Measurements from ENCODE around the gene IL1RAP.
"Not testable (repeated sequence)": the region's sequence is repeated elsewhere in the genome, so short reads cannot be mapped to it uniquely, and the experiment has no call there.

IL1RAP gene

GRCh38 chr3:190513409-190514370 is at the start of gene IL1RAP:
Gene IL1RAP, plus strand, starts transcription at chr3:190514085. Its CDS starts 50,205 bp downstream, at chr3:190564290.
- in situ Hi-C loops (cut with MboI; ENCODE audit: low sequenced_read_pairs), result no loop called here

GRCh38 chr3:190467922-190468321 is 46.0 kb upstream of the IL1RAP start:
- in situ Hi-C loops (cut with MboI; ENCODE audit: low sequenced_read_pairs), result no loop called here

GRCh38 chr3:190473261-190473660 is 40.6 kb upstream of the IL1RAP start:
- in situ Hi-C loops (cut with MboI; ENCODE audit: low sequenced_read_pairs), result not testable (repeated sequence)

- in situ Hi-C loops (cut with MboI; ENCODE audit: low sequenced_read_pairs), result no loop called here
Measured at GRCh38 chr3:190481779-190482178, 32.1 kb upstream of the IL1RAP start.

GRCh38 chr3:190485830-190486532 is 27.9 kb upstream of the IL1RAP start:
- in situ Hi-C loops (cut with MboI; ENCODE audit: low sequenced_read_pairs), result no loop called here

GRCh38 chr3:190486533-190486864 is 27.4 kb upstream of the IL1RAP start:
- in situ Hi-C loops (cut with MboI; ENCODE audit: low sequenced_read_pairs), result no loop called here

GRCh38 chr3:190486908-190487607 is 26.8 kb upstream of the IL1RAP start:
- in situ Hi-C loops (cut with MboI; ENCODE audit: low sequenced_read_pairs), result no loop called here

- in situ Hi-C loops (cut with MboI; ENCODE audit: low sequenced_read_pairs), result no loop called here
Measured at GRCh38 chr3:190491533-190492054, 22.3 kb upstream of the IL1RAP start.

GRCh38 chr3:190492129-190492528 is 21.8 kb upstream of the IL1RAP start:
- in situ Hi-C loops (cut with MboI; ENCODE audit: low sequenced_read_pairs), result no loop called here

- in situ Hi-C loops (cut with MboI; ENCODE audit: low sequenced_read_pairs), result no loop called here
Measured at GRCh38 chr3:190492966-190493365, 20.9 kb upstream of the IL1RAP start.

GRCh38 chr3:190494907-190495306 is 19.0 kb upstream of the IL1RAP start:
- in situ Hi-C loops (cut with MboI; ENCODE audit: low sequenced_read_pairs), result no loop called here

GRCh38 chr3:190495354-190495753 is 18.5 kb upstream of the IL1RAP start:
- in situ Hi-C loops (cut with MboI; ENCODE audit: low sequenced_read_pairs), result no loop called here

GRCh38 chr3:190495796-190496195 is 18.1 kb upstream of the IL1RAP start:
- in situ Hi-C loops (cut with MboI; ENCODE audit: low sequenced_read_pairs), result no loop called here

- in situ Hi-C loops (cut with MboI; ENCODE audit: low sequenced_read_pairs), result no loop called here
Measured at GRCh38 chr3:190496859-190497258, 17.0 kb upstream of the IL1RAP start.

- in situ Hi-C loops (cut with MboI; ENCODE audit: low sequenced_read_pairs), result no loop called here
Measured at GRCh38 chr3:190497811-190498210, 16.1 kb upstream of the IL1RAP start.

GRCh38 chr3:190498293-190498692 is 15.6 kb upstream of the IL1RAP start:
- in situ Hi-C loops (cut with MboI; ENCODE audit: low sequenced_read_pairs), result no loop called here

- in situ Hi-C loops (cut with MboI; ENCODE audit: low sequenced_read_pairs), result no loop called here
Measured at GRCh38 chr3:190499122-190499521, 14.8 kb upstream of the IL1RAP start.

- in situ Hi-C loops (cut with MboI; ENCODE audit: low sequenced_read_pairs), result no loop called here
Measured at GRCh38 chr3:190502946-190503345, 10.9 kb upstream of the IL1RAP start.

- in situ Hi-C loops (cut with MboI; ENCODE audit: low sequenced_read_pairs), result no loop called here
Measured at GRCh38 chr3:190504354-190505125, 9.3 kb upstream of the IL1RAP start.

- in situ Hi-C loops (cut with MboI; ENCODE audit: low sequenced_read_pairs), result no loop called here
Measured at GRCh38 chr3:190505381-190506003, 8.4 kb upstream of the IL1RAP start.

Data from hTERT RPE-1 (cell line).